Right lobe of liver (tissue), 6 donors: ENCODE data around the gene HEXD. TPM values are rescaled to one million over a fixed set of nuclear protein-coding genes. Genes with fewer than 3 reads are reported as not detected.

Experiments
- ATAC-seq, 4 donors: fragments of 200-7000 bp; cut with Tn5 transposase; one replicate each; pipeline ENCODE4 v1.9.1; 2020; ENCODE audit warnings: mild to moderate bottlenecking in 4 of 4, moderate library complexity in 4 of 4
- DNase-seq, 3 donors: peaks; one replicate each; pipeline ENCODE4 v3.0.0-alpha.2; 2020
- H3K27ac ChIP-seq, 3 donors: fragments of 200-600 bp; one replicate each; pipeline ENCODE4 v1.8.0; 2022
- H3K27me3 ChIP-seq, 2 donors: fragments of 200-600 bp; one replicate each; pipeline ENCODE4 v1.8.0; 2022
- H3K36me3 ChIP-seq, 4 donors: fragments of 200-600 bp; sonication (generic) in 1 of 4; one replicate each; pipeline versions ENCODE4 v1.5.1 to v1.8.0; 2017 to 2022; ENCODE audit warnings: control low read depth in 1 of 4
- H3K4me1 ChIP-seq, 4 donors: fragments of 200-600 bp; sonication (generic) in 1 of 4; one replicate each; pipeline versions ENCODE4 v1.5.1 to v1.8.0; 2017 to 2022; ENCODE audit warnings: control low read depth in 1 of 4
- H3K4me3 ChIP-seq, 3 donors: fragments of 200-600 bp; one replicate each; pipeline ENCODE4 v1.8.0; 2022
- H3K9me3 ChIP-seq, 4 donors: fragments of 200-600 bp; sonication (generic) in 1 of 4; one replicate each; pipeline versions ENCODE4 v1.5.1 to v1.8.0; 2017 to 2022; ENCODE audit warnings: control low read depth in 1 of 4
- POLR2A ChIP-seq: fragments of 450-650 bp; IDR thresholded peaks from one replicate; pipeline ENCODE4 v1.6.1; 2017; ENCODE audit warnings: antibody characterized with exemption, mild to moderate bottlenecking
- WGBS: methylation state at CpG from one replicate; pipeline ENCODE4 v1.1.6; 2018; ENCODE audit warnings: low coverage, low lambda C conversion rate; ENCODE audit not compliant: insufficient coverage; ENCODE audit errors: missing lambda C conversion rate; 5-methylcytosine and 5-hydroxymethylcytosine counted together
- intact Hi-C, 2 donors: fragments of 100-400 bp; cut with DNase I; formaldehyde crosslinking; loops; one replicate each; pipeline versions ENCODE4 v1.11.2 to v1.14.1; 2022
- long read RNA-seq: library from polyadenylated mRNA; unstranded; transcript quantifications from one replicate; pipeline ENCODE4 v2.0.0, GENCODE V29; 2019
- total RNA-seq, 6 experiments: library from RNA; depleted of rRNA in 2 of 6; stranded (reverse); fragments of >200 nt in 2 of 6; fragmentation: NEBNext Ultra II Directional in 3 of 6; extraction: Animal tissue kit (Norgen Biotek cat#: 25700) in 3 of 6; gene quantifications; one replicate each; pipeline versions ENCODE4 v1.1.0 to v1.2.4, GENCODE V29; 2016 to 2023
- TF ChIP-seq, protein P1 (sequence below), 4 donors: fragments of 200-600 bp in 3 of 4; fragments of 450-650 bp in 1 of 4; IDR thresholded peaks; one replicate each; pipeline versions ENCODE4 v1.5.1 to v1.8.0; 2016 to 2022; ENCODE audit warnings: antibody characterized with exemption in 4 of 4, mild to moderate bottlenecking in 2 of 4
- donor health status: DM: no; HTN: yes; CAD: no.
- donor health status: DM: no; HTN: no; CAD: no.
- donor health status: DM: no; HTN: no; CAD: no.
- donor health status: DM: no; HTN: yes; CAD: no.
- donor health status: DM: no; HTN: yes; CAD: no.

Gene HEXD
- total RNA-seq: 10 to 100 TPM in 5 of 6 experiments, 1 to 10 TPM in 1; 9.6 to 30.4 (median 20.2) TPM
- long read RNA-seq: 0 reads

DNA sequence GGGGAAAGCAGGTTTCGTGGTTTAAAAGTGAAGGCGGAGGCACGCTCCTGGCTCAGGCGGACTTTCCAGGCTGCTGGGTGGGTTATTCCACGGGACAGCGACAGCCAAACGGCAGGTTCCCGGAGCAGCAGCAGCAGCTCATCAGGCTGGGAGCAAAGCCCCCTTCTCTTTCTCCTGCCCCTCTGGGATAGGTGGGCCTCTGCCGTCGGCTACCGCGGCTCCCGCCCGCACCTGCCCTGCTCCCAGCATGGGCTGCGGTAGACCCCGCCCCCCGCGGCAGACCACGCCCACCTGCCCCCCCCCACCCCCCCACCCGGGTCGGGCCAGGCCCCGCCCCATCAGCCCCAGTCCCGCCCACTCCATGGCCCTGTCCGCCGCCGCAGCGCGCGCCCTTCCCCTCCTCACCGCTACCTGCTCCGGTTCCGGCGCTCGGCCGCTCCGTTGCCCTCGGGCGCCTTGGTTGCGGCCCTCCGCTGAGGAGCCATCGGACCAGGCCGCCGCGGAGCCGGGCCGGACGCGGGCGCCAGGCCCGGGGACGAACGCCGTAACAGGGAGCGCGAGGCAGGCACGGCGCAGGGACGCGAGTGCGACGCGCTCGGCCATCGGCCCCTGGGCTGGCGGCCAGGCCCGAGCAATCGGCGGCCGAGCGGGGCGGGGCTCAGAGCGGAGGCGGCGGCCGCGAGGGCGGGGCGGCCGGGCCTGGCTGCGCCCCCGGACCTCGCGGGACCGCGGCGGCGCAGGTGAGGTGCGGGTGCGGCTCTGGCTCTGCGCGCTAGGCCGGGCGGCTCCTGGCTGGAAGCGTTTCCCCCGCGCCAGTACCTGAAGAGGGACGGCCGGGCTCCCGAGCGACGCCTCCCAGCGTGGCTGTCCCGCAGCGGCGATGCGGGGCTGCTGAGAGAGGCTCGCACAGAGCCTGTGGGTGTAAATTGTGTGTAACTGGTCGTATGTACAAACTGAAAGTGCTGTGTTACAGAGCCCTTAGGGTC is at the start of gene HEXD, which contains the start of gene OGFOD3:
TSS of gene HEXD (plus strand) at position 347 of the 986 bp plus-strand sequence. CDS start 1,453 bp downstream, outside the sequence.
TSS of gene OGFOD3 (minus strand) at position 586 of the 986 bp plus-strand sequence. CDS start at position 485, 101 bp downstream.
- intact Hi-C loops: loop anchor here in 1 of 2 donors (10.0 kb wide), 1 partner anchor 63 kb away; the partner anchor contains the start of gene TEX19
- Histone ChIP-seq H3K36me3 (no peaks in the 10 kb centered on the region), H3K4me3 (peak within 1 kb of the TSS; percentile 73 to 88 (median 83)), H3K27me3 (no peaks in the 10 kb centered on the region), H3K27ac (peak within 1 kb of the TSS; percentile 74 to 87 (median 87)), H3K4me1 (peaks cover 0 to 22% (median 6%) of the 10 kb centered on the region in 4 donors), H3K9me3 (no peaks in the 10 kb centered on the region)
- 3% methylated on average over 18 of the region's 108 CpGs for WGBS
- ATAC-seq: peak; percentile 87 to 96 (median 90)
- TF ChIP-seq POLR2A: peak; percentile 63
- TF ChIP-seq, protein P1, sequence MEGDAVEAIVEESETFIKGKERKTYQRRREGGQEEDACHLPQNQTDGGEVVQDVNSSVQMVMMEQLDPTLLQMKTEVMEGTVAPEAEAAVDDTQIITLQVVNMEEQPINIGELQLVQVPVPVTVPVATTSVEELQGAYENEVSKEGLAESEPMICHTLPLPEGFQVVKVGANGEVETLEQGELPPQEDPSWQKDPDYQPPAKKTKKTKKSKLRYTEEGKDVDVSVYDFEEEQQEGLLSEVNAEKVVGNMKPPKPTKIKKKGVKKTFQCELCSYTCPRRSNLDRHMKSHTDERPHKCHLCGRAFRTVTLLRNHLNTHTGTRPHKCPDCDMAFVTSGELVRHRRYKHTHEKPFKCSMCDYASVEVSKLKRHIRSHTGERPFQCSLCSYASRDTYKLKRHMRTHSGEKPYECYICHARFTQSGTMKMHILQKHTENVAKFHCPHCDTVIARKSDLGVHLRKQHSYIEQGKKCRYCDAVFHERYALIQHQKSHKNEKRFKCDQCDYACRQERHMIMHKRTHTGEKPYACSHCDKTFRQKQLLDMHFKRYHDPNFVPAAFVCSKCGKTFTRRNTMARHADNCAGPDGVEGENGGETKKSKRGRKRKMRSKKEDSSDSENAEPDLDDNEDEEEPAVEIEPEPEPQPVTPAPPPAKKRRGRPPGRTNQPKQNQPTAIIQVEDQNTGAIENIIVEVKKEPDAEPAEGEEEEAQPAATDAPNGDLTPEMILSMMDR (IDR thresholded peaks at IDR 0.05): peak in 1 of 4 donors; percentile 31
- peak; percentile 88 for DNase-seq

DNA sequence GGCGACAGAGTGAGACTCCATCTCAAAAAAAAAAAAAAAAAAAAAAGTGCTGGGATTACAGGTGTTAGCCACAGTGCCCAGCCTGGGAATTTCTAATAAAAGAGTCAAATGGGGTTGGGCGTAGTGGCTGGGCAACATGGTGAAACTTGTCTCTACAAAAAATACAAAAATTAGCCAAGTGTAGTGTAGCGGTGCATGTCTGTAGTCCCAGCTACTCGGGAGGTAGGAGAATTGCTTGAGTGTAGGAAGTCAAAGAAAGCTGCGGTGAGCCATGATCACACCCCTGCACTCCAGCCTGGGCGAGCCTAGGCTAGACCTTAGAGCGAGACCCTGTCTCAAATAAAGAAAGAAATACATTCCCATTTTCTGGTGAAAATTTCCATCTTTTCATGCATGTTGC is 48.9 kb upstream of the HEXD start:
- intact Hi-C loops: no loop called here
- 90% methylated on average over 3 of the region's 7 CpGs for WGBS
- Histone ChIP-seq H3K27me3 (peaks cover 6 to 7% of the 10 kb centered on the region in 2 donors), H3K9me3 (no peaks in the 10 kb centered on the region), H3K4me3 (no peak overlapping the region), H3K36me3 (no peaks in the 10 kb centered on the region), H3K4me1 (peaks cover 0 to 16% (median 0%) of the 10 kb centered on the region in 4 donors), H3K27ac (no peak overlapping the region)
- DNase-seq (no peak), ATAC-seq (no peak)
- TF ChIP-seq POLR2A: no peak
- TF ChIP-seq, protein P1 (IDR thresholded peaks at IDR 0.05): no peak

DNA sequence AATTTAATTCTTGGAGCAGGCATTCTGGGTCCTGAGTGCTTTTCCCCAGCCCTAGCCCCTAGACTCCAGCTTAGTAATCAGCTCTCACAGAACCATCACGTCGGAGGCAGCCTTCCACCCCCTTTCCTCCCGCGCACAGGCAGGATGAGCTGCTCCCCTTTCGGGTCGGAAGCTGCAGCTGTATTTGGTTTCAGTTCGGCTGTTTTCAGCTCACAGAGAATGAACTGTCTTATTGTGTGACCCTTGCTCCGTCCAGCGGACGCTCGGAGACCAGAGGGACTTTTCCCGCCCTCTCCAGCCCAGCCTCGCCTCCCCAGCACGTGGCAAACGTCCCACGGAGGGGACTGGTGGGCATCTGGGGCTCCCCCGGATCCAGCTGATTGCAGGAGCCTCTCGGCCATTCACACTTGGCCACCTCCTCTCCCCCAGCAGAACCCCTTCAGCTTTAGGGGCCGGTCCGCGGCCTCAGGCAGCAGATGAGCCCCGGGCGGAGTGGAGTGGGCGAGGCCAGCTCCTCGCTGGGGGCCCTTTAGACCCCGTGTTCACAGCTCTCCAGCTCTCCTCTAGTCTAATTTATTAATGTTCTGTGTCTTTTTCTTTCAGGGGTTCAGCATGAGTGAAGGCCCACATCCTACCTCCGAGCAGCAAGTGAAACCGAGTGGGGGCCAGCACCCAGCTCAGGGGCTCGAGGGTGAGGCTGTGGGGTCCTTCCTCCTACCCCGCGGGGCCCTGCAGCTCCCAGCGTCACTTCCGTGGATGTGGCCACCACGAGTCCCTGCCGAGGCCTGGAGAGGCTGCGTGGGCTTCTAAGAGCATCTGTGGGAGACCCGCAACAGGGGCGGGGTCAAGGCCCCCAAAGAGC is 47.4 kb upstream of the HEXD start:
- TF ChIP-seq, protein P1 (IDR thresholded peaks at IDR 0.05): no peak
- no peak for TF ChIP-seq POLR2A
- H3K27me3 ChIP-seq: peaks cover 6 to 7% of the 10 kb centered on the region in 2 donors
- 19% methylated on average over 9 of the region's 38 CpGs for WGBS
- H3K36me3 ChIP-seq: no peaks in the 10 kb centered on the region
- H3K9me3 ChIP-seq: no peaks in the 10 kb centered on the region
- ATAC-seq (peak; percentile 72 to 85 (median 76)), DNase-seq (no peak)
- intact Hi-C loops: no loop called here
- H3K27ac ChIP-seq: no peak overlapping the region
- H3K4me1 ChIP-seq: peaks cover 0 to 16% (median 0%) of the 10 kb centered on the region in 4 donors
- H3K4me3 ChIP-seq: peak overlapping the region; percentile 24 to 31 (median 26)
